Kidney (tissue), 14 donors: ENCODE results near the gene PRAC1. TPM values are rescaled to one million over a fixed set of nuclear protein-coding genes. Genes with fewer than 3 reads are reported as not detected.

Source experiments
- DNase-seq, 5 donors: peaks; one replicate each; pipeline ENCODE4 v3.0.0-alpha.2; 2013 to 2020
- FAIRE-seq: peaks from 2 replicates; lab custom pipeline; 2012; peaks lifted over from hg19 to GRCh38; lab: Jason Lieb, UNC
- H3K27ac ChIP-seq, 2 donors: one replicate each; pipeline ENCODE4 v1.7.0; 2013; ENCODE audit warnings: low read depth in 2 of 2, low read length in 2 of 2, inconsistent platforms in 1 of 2
- H3K27me3 ChIP-seq: one replicate; pipeline ENCODE4 v1.7.1; 2013; ENCODE audit warnings: low read length, inconsistent platforms; ENCODE audit not compliant: control insufficient read depth, insufficient read depth
- H3K36me3 ChIP-seq, 3 donors: one replicate each; pipeline versions ENCODE4 v1.7.0 to v1.7.1; 2013; ENCODE audit warnings: low read length in 3 of 3, control low read depth in 1 of 3, inconsistent platforms in 1 of 3; ENCODE audit not compliant: insufficient read depth in 3 of 3, control insufficient read depth in 2 of 3
- H3K4me1 ChIP-seq, 3 donors: one replicate each; pipeline versions ENCODE4 v1.7.0 to v1.7.1; 2013; ENCODE audit warnings: low read length in 3 of 3, inconsistent platforms in 1 of 3, low read depth in 1 of 3; ENCODE audit not compliant: control insufficient read depth in 2 of 3, insufficient read depth in 2 of 3
- H3K4me3 ChIP-seq, 3 donors: one replicate each; pipeline versions ENCODE4 v1.7.0 to v1.8.1; 2013; ENCODE audit warnings: low read length in 3 of 3, control low read depth in 1 of 3, inconsistent platforms in 1 of 3
- H3K9ac ChIP-seq, 3 donors: one replicate each; pipeline versions ENCODE4 v1.7.0 to v1.7.1; 2013; ENCODE audit warnings: low read length in 3 of 3, control low read depth in 1 of 3, inconsistent platforms in 1 of 3
- H3K9me3 ChIP-seq, 3 donors: one replicate each; pipeline versions ENCODE4 v1.7.0 to v1.7.1; 2013; ENCODE audit warnings: low read length in 3 of 3, control low read depth in 1 of 3, inconsistent platforms in 1 of 3; ENCODE audit not compliant: control insufficient read depth in 2 of 3, insufficient read depth in 1 of 3
- CTCF ChIP-seq: IDR thresholded peaks from 3 replicates; pipeline ENCODE4 v1.5.1; 2012; ENCODE audit warnings: mild to moderate bottlenecking, moderate library complexity, borderline replicate concordance; ENCODE audit not compliant: insufficient read depth; ENCODE audit errors: extremely low read depth
- intact Hi-C: fragments of 100-400 bp; cut with DNase I; formaldehyde crosslinking; loops from one replicate; pipeline ENCODE4 v1.11.1; 2022
- polyA plus RNA-seq: library from polyadenylated mRNA; stranded (reverse); fragments of 350-450 nt; fragmentation: Illumina TruSeq; extraction: RNeasy Lipid Tissue Mini Kit (QIAGEN cat#74804); gene quantifications from one replicate; pipeline ENCODE4 v1.2.3, GENCODE V29; 2014; ENCODE audit warnings: low read depth, low replicate concordance; ENCODE audit not compliant: insufficient read depth
- total RNA-seq: library from RNA; stranded (reverse); fragmentation: NEBNext Ultra II Directional; extraction: Animal tissue kit (Norgen Biotek cat#: 25700); gene quantifications from one replicate; pipeline ENCODE4 v1.2.1, GENCODE V29; 2021
- donor health status: control.
- donor health status: control.
- donor health status: control.
- donor health status: control.
- donor health status: control.
- donor health status: DM: yes; HTN: yes; CAD: no.
- donor health status: Normal renal cell carcinoma (clear cell type).

The PRAC1 gene
- total and polyA plus RNA-seq, 2 donors from 2014 or later = not detected

DNA sequence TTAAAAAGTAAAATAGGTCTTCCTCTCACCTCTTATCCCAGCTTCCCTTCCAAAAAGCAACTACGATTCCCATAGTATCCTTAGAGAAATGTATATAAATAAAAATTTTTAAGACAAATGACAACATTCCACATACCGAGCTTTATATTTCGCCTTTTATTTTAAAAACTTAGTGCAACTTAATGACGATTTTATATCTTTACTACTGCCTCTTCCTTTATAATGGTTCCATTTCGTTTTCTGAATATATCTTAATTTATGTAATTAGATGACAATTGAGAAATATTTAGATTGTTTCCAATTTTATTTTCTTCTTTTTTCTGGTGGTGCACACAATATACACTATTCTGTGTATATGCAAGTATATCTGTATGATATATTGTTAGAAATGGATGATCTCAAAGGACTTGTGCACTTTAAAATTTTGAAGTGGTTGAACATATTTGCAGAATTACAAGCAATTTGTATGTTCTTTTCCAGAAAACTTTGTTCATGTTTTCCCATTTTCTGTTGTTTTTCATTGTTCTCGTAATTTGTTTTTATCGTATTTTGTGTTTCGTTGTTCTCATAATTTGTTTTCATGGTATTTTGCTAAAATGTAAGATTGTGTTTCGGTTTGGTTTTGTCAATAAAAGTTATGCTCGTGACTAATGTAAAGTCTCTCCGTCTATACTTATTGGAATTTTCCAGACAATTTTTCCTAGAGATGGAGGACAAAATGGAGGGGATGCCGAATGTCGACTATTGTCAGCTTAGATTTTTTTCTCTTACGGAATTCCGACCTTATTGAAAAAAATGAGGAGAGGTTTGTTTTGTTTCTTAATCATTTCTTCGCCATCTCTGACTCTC, 26.6 kb upstream of the PRAC1 start:
- no peak overlapping the region for H3K9ac ChIP-seq
- intact Hi-C loops = no loop called here
- H3K27me3 ChIP-seq = peaks cover 86% of the 10 kb centered on the region
- no peaks in the 10 kb centered on the region for H3K36me3 ChIP-seq
- FAIRE-seq = no peak
- peaks cover 0 to 1% (median 0%) of the 10 kb centered on the region in 3 donors for H3K4me1 ChIP-seq
- H3K9me3 ChIP-seq = no peaks in the 10 kb centered on the region
- H3K4me3 ChIP-seq = no peak overlapping the region
- H3K27ac ChIP-seq = no peak overlapping the region
- no peak for TF ChIP-seq CTCF
- peak in 1 of 5 donors; percentile 66 for DNase-seq

GRCh38 chr17:48747445-48748363, 25.4 kb upstream of the PRAC1 start:
- no peak for TF ChIP-seq CTCF
- H3K36me3 ChIP-seq = no peaks in the 10 kb centered on the region
- H3K4me3 ChIP-seq = no peak overlapping the region
- FAIRE-seq (no peak), DNase-seq (peak in 4 of 5 donors; percentile 26 to 64 (median 44))
- H3K9me3 ChIP-seq = no peaks in the 10 kb centered on the region
- no peak overlapping the region for H3K9ac ChIP-seq
- peaks cover 84% of the 10 kb centered on the region for H3K27me3 ChIP-seq
- intact Hi-C loops = no loop called here
- H3K27ac ChIP-seq = no peak overlapping the region
- H3K4me1 ChIP-seq = no peaks in the 10 kb centered on the region

GRCh38 chr17:48746916-48747444, 24.7 kb upstream of the PRAC1 start:
- peaks cover 86% of the 10 kb centered on the region for H3K27me3 ChIP-seq
- no peak overlapping the region for H3K9ac ChIP-seq
- FAIRE-seq = no peak
- H3K27ac ChIP-seq = no peak overlapping the region
- no peak for DNase-seq
- intact Hi-C loops = no loop called here
- no peaks in the 10 kb centered on the region for H3K4me1 ChIP-seq
- no peaks in the 10 kb centered on the region for H3K36me3 ChIP-seq
- H3K9me3 ChIP-seq = no peaks in the 10 kb centered on the region
- no peak overlapping the region for H3K4me3 ChIP-seq
- no peak for TF ChIP-seq CTCF
